Spleen (tissue), 3 donors: ENCODE measurements around the gene SCPEP1.

Experiments used
- POLR2A ChIP-seq, 3 donors: fragments of 450-650 bp; IDR thresholded peaks; one replicate each; pipeline ENCODE4 v1.5.1; 2017; ENCODE audit warnings: antibody characterized with exemption in 3 of 3, mild to moderate bottlenecking in 1 of 3
- POLR2AphosphoS5 ChIP-seq, 3 donors: sonication (generic); formaldehyde crosslinking; IDR thresholded peaks; one replicate each; pipeline ENCODE4 v1.5.1; 2017; ENCODE audit warnings: antibody characterized with exemption in 3 of 3

DNA sequence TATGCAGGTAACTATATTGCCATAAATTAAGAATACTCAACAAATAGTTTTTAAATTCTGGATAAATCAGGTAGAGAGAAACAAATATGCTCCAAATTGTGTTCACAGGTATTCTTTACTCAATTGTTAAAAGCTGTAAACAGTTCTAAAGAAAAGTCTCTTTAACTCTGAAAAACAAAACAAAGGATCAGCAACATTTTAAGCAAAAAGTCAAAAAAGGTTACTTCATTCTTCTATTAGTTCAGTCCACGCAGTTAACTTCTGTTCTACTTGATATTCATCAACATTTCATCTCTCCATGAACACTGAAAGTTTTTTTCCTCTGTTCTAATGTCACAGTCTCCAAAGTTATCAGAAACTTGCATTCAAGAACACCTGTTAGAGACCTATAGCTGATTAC is 47.9 kb downstream of the SCPEP1 start:
- TF ChIP-seq POLR2A (IDR thresholded peaks at IDR 0.05) (no peak), POLR2AphosphoS5 (IDR thresholded peaks at IDR 0.05) (no peak)
